OCI-LY7 (cell line): ENCODE measurements around the gene BRD1. TPM values are rescaled to one million over a fixed set of nuclear protein-coding genes. Genes with fewer than 3 reads are reported as not detected.
A peak's percentile ranks its signal among the peaks of the same experiment; 100 is the strongest.

Source experiments
- BruUV-seq: library from RNA; stranded (reverse); fragments of 400-500 nt; replicated peaks from 2 replicates; lab custom pipeline; 2021; lab: Mats Ljungman, UMichigan
- CTCF ChIA-PET: fragments of 300-600 bp; sonication (Branson Sonifier 250); formaldehyde crosslinking; loops from one replicate; lab custom pipeline; 2022; ENCODE audit warnings: antibody characterized with exemption; ENCODE audit not compliant: unreplicated experiment; lab: Charles Lee
- POLR2A ChIA-PET: fragments of 300-600 bp; sonication (Branson Sonifier 250); formaldehyde crosslinking; loops from one replicate; lab custom pipeline; 2022; ENCODE audit warnings: antibody characterized with exemption; lab: Charles Lee
- DNase-seq: peaks from one replicate; pipeline ENCODE4 v3.0.0-alpha.2; 2015; ENCODE audit warnings: low spot score
- H2AFZ ChIP-seq: fragments of 200-600 bp; sonication (generic), shearing (Covaris generic); 2 replicates; pipeline ENCODE4 v1.6.1; 2014; ENCODE audit warnings: mild to moderate bottlenecking, antibody characterized with exemption, low read length, moderate library complexity
- H3K27ac ChIP-seq: fragments of 200-600 bp; sonication (generic); 2 replicates; pipeline ENCODE4 v1.5.1; 2014; ENCODE audit warnings: mixed run types, low read depth, mild to moderate bottlenecking, moderate library complexity, low read length, inconsistent platforms; ENCODE audit not compliant: poor library complexity, severe bottlenecking
- H3K36me3 ChIP-seq: fragments of 200-600 bp; sonication (generic); 2 replicates; pipeline ENCODE4 v1.6.1; 2014; ENCODE audit warnings: mild to moderate bottlenecking, antibody characterized with exemption, low read length, moderate library complexity, mixed read lengths; ENCODE audit not compliant: insufficient read depth
- H3K4me1 ChIP-seq: fragments of 200-600 bp; sonication (generic); 2 replicates; pipeline ENCODE4 v1.5.1; 2014; ENCODE audit warnings: mild to moderate bottlenecking, low read length; ENCODE audit not compliant: insufficient read depth, poor library complexity, severe bottlenecking
- H3K4me2 ChIP-seq: fragments of 200-600 bp; sonication (generic); 2 replicates; pipeline ENCODE4 v1.6.1; 2014; ENCODE audit warnings: mild to moderate bottlenecking, low read length
- H3K4me3 ChIP-seq: fragments of 200-600 bp; sonication (generic); 2 replicates; pipeline ENCODE4 v1.5.1; 2014; ENCODE audit warnings: mild to moderate bottlenecking, low read depth, low read length; ENCODE audit not compliant: poor library complexity, severe bottlenecking
- H3K79me2 ChIP-seq: fragments of 200-600 bp; sonication (generic); 2 replicates; pipeline ENCODE4 v1.6.1; 2016; ENCODE audit warnings: low read depth, mild to moderate bottlenecking, low read length, moderate library complexity, mixed read lengths; ENCODE audit not compliant: insufficient read depth
- H3K9me2 ChIP-seq: fragments of 200-600 bp; sonication (generic); 2 replicates; pipeline ENCODE4 v1.6.1; 2016; ENCODE audit warnings: mild to moderate bottlenecking, low read length, mixed read lengths; ENCODE audit not compliant: insufficient read depth
- H3K9me3 ChIP-seq: fragments of 200-600 bp; sonication (generic); 2 replicates; pipeline ENCODE4 v1.6.1; 2014; ENCODE audit warnings: mild to moderate bottlenecking, mixed run types, low read length, mixed read lengths
- H4K20me1 ChIP-seq: fragments of 200-600 bp; sonication (generic); 2 replicates; pipeline ENCODE4 v1.6.1; 2014; ENCODE audit warnings: mild to moderate bottlenecking, antibody characterized with exemption, low read length, moderate library complexity, mixed read lengths; ENCODE audit not compliant: insufficient read depth
- EZH2phosphoT487 ChIP-seq: fragments of 200-600 bp; sonication (generic); IDR thresholded peaks from 2 replicates; pipeline ENCODE4 v1.6.1; 2018; ENCODE audit warnings: low read depth, borderline replicate concordance, mild to moderate bottlenecking, mixed run types, antibody characterized with exemption, low read length, moderate library complexity, mixed read lengths
- intact Hi-C: fragments of 100-400 bp; cut with micrococcal nuclease; formaldehyde crosslinking; loops from one replicate; pipeline ENCODE4 v1.10.0; 2022; ENCODE audit not compliant: unreplicated experiment
- total RNA-seq, 2 experiments: library from RNA; depleted of rRNA in 1 of 2; stranded (reverse); fragments of >200 nt in 1 of 2; shearing (Covaris generic) in 1 of 2; gene quantifications; 2 replicates each; pipeline ENCODE4 v1.2.3, GENCODE V29; 2014 to 2022
- TF ChIP-seq, protein P1 (sequence below): fragments of 200-600 bp; sonication (generic); conservative IDR thresholded peaks from 2 replicates; pipeline ENCODE4 v1.5.1; 2014; ENCODE audit warnings: mild to moderate bottlenecking, antibody characterized with exemption, low read length, moderate library complexity, mixed read lengths

BRD1 gene
- total RNA-seq, 2 experiments from 2014 or later: 38.1 to 46.6 TPM

DNA sequence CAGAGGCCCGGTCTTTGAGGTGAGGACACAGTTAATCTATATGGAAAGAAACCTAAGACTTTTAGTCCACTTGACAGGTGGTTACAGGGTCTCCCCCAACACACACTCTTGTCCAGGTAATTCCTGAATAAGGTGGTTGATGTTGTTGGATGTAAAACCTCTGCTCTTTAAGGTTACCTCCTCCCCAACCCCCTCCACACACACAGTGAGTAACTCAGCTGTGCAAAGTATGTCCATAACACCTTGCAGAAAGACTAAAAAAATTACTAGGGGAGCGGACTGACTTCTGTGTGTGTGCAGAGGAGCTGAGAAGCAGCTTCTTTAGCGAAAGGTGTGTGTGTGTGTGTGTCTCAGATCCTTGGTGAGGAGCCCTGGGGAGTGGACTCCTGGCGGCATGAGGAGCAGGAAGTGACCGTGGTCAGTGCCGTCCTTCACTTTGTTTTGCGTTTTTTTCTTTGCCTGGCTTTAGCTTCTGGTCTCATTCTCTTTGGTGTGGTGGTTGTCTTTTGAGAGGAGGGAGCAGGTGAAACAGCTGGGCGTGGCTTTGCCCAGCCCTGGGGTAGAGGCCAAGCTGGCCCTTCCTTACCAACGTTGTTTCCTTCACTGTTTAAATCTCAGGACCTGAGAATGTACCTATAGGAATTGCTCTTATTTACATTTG lies 27.7 kb upstream of the BRD1 start:
- DNase-seq: peak; percentile 18
- peak overlapping the region; percentile 84 for H3K4me2 ChIP-seq
- CTCF ChIA-PET: no interaction called here
- H2AFZ ChIP-seq: no peak overlapping the region
- H3K36me3 ChIP-seq: peaks cover 20% of the 10 kb centered on the region
- peaks cover 25% of the 10 kb centered on the region for H3K4me1 ChIP-seq
- H3K9me2 ChIP-seq: no peaks in the 10 kb centered on the region
- BruUV-seq: no TSS peak
- peaks cover 24% of the 10 kb centered on the region for H4K20me1 ChIP-seq
- intact Hi-C loops: no loop called here
- H3K79me2 ChIP-seq: peaks cover 47% of the 10 kb centered on the region
- H3K27ac ChIP-seq: peak overlapping the region; percentile 22
- H3K9me3 ChIP-seq: no peaks in the 10 kb centered on the region
- H3K4me3 ChIP-seq: peak overlapping the region; percentile 75
- POLR2A ChIA-PET: no interaction called here
- no peak for TF ChIP-seq EZH2phosphoT487
- TF ChIP-seq, protein P1, sequence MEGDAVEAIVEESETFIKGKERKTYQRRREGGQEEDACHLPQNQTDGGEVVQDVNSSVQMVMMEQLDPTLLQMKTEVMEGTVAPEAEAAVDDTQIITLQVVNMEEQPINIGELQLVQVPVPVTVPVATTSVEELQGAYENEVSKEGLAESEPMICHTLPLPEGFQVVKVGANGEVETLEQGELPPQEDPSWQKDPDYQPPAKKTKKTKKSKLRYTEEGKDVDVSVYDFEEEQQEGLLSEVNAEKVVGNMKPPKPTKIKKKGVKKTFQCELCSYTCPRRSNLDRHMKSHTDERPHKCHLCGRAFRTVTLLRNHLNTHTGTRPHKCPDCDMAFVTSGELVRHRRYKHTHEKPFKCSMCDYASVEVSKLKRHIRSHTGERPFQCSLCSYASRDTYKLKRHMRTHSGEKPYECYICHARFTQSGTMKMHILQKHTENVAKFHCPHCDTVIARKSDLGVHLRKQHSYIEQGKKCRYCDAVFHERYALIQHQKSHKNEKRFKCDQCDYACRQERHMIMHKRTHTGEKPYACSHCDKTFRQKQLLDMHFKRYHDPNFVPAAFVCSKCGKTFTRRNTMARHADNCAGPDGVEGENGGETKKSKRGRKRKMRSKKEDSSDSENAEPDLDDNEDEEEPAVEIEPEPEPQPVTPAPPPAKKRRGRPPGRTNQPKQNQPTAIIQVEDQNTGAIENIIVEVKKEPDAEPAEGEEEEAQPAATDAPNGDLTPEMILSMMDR: no peak

DNA sequence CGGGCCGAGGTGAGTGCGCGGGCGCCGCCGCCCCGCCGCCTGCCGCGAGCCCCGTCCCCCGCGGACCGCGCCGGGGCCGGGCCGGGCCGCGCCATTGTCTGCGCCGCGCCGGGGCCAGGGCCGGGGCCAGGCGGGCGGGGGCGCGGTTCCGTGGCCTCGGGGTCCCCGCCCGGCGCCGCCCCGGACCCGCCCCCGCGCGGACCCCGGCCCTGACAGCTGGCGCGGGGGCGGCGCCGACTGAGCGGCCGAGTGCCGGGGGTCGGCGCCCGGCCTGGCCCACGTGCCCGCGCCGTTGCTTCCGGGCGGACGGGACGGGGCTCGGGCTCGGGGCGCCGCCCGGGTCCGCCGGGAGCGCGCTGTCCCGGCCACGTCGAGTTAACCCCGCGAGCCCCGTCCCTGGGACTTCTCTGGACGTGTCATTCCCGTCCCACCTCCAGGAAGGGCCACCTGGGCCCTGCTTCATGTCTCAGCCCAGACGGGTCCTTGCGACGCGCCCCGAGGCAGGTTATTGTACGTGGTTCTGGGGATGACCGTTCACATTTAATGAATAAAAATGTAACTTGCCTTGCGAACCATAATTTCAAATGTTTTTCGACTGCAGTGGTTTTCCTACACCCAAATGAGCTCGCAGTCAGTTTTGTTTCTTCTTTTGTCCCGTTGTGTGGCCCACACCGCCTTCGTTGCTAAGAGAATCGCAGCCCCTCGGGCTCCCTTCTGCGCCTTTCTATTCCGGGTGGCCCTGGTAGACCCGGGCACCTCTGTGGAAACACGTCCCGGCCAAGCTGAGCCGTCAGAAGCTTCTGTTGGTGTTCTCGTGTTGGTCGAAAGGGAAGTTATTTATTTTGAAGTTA lies 26.5 kb upstream of the BRD1 start:
- POLR2A ChIA-PET: interaction anchor here (0.7 kb wide), 1 partner anchor 14 kb away, joined by 3 read pairs; no protein-coding TSS in a partner anchor
- no TSS peak for BruUV-seq
- Histone ChIP-seq H3K27ac (peak overlapping the region; percentile 22), H4K20me1 (peaks cover 24% of the 10 kb centered on the region), H3K4me2 (peak overlapping the region; percentile 84), H3K9me2 (no peaks in the 10 kb centered on the region), H2AFZ (no peak overlapping the region), H3K4me1 (peaks cover 25% of the 10 kb centered on the region), H3K79me2 (peaks cover 35% of the 10 kb centered on the region), H3K4me3 (peak overlapping the region; percentile 75), H3K9me3 (no peaks in the 10 kb centered on the region), H3K36me3 (peaks cover 20% of the 10 kb centered on the region)
- intact Hi-C loops: loop anchor here (2.0 kb wide), 2 partner anchors 27 to 65 kb away; partner anchors contain the start of genes ALG12, BRD1 and CRELD2
- peak; percentile 47 for DNase-seq
- TF ChIP-seq, protein P1: no peak
- no peak for TF ChIP-seq EZH2phosphoT487
- CTCF ChIA-PET: no interaction called here
